ENCODE results near the gene CCDC38. TPM values are rescaled to one million over a fixed set of nuclear protein-coding genes. Genes with fewer than 3 reads are reported as not detected.
"Not testable (repeated sequence)": the region's sequence is repeated elsewhere in the genome, so short reads cannot be mapped to it uniquely, and the experiment has no call there.

The CCDC38 gene
- total RNA-seq, 1 donor from 2014 or later, result not detected

GRCh38 chr12:95859947-95860850 lies 82.2 kb downstream of the CCDC38 start:
- no peak overlapping the region for H3K27ac Mint-ChIP-seq
- H3K27me3 Mint-ChIP-seq (ENCODE audit: insufficient read depth), result peaks cover 2% of the 10 kb centered on the region
- no peak overlapping the region for H3K4me3 Mint-ChIP-seq
- H3K4me1 Mint-ChIP-seq (ENCODE audit: low read depth), result peaks cover 5% of the 10 kb centered on the region
- intact Hi-C loops (cut with micrococcal nuclease), result loop anchor here (1.0 to 5.0 kb wide), 11 partner anchors 7 to 1047 kb away; partner anchors contain the start of genes AMDHD1, CCDC38, CDK17 and CFAP54
- no peaks in the 10 kb centered on the region for H3K9me3 Mint-ChIP-seq
- H3K36me3 Mint-ChIP-seq (ENCODE audit: low read depth), result peaks cover 28% of the 10 kb centered on the region
- DNase-seq (ENCODE audit: low spot score), result no peak

GRCh38 chr12:95859344-95859816 lies 83.0 kb downstream of the CCDC38 start:
- Mint-ChIP-seq H3K27me3 (ENCODE audit: insufficient read depth) (peaks cover 5% of the 10 kb centered on the region), H3K36me3 (ENCODE audit: low read depth) (peaks cover 26% of the 10 kb centered on the region), H3K4me3 (no peak overlapping the region), H3K27ac (no peak overlapping the region), H3K4me1 (ENCODE audit: low read depth) (peaks cover 9% of the 10 kb centered on the region), H3K9me3 (no peaks in the 10 kb centered on the region)
- intact Hi-C loops (cut with micrococcal nuclease), result loop anchor here (1.0 to 5.0 kb wide), 11 partner anchors 8 to 1048 kb away; partner anchors contain the start of genes AMDHD1, CCDC38, CDK17 and CFAP54
- DNase-seq (ENCODE audit: low spot score), result no peak

- intact Hi-C loops (cut with micrococcal nuclease), result loop anchor here (1.0 to 5.0 kb wide), 15 partner anchors 9 to 1049 kb away; partner anchors contain the start of genes AMDHD1, CCDC38, CDK17 and CFAP54
- peaks cover 12% of the 10 kb centered on the region for H3K4me1 Mint-ChIP-seq (ENCODE audit: low read depth)
- H3K9me3 Mint-ChIP-seq, result no peaks in the 10 kb centered on the region
- peaks cover 5% of the 10 kb centered on the region for H3K27me3 Mint-ChIP-seq (ENCODE audit: insufficient read depth)
- no peak within 1 kb of the TSS for H3K4me3 Mint-ChIP-seq
- DNase-seq (ENCODE audit: low spot score), result peak; percentile 93
- H3K36me3 Mint-ChIP-seq (ENCODE audit: low read depth), result peaks cover 24% of the 10 kb centered on the region
- no peak within 1 kb of the TSS for H3K27ac Mint-ChIP-seq
Observed at GRCh38 chr12:95858451-95859343, 83.7 kb downstream of the CCDC38 start, which contains the start of gene SNRPF. SNRPF (plus strand) TSS chr12:95858952; CDS start chr12:95859074, 122 bp downstream.

- Mint-ChIP-seq H3K4me1 (ENCODE audit: low read depth) (peaks cover 9% of the 10 kb centered on the region), H3K4me3 (no peak overlapping the region), H3K9me3 (no peaks in the 10 kb centered on the region), H3K27me3 (ENCODE audit: insufficient read depth) (peaks cover 5% of the 10 kb centered on the region), H3K27ac (no peak overlapping the region), H3K36me3 (ENCODE audit: low read depth) (peaks cover 17% of the 10 kb centered on the region)
- intact Hi-C loops (cut with micrococcal nuclease), result loop anchor here (1.0 to 5.0 kb wide), 14 partner anchors 63 to 1050 kb away; partner anchors contain the start of genes AMDHD1, CCDC38, CDK17 and CFAP54
- no peak for DNase-seq (ENCODE audit: low spot score)
Observed at GRCh38 chr12:95857799-95858198, 84.6 kb downstream of the CCDC38 start.

GRCh38 chr12:95857156-95857555 lies 85.3 kb downstream of the CCDC38 start:
- H3K4me3 Mint-ChIP-seq, result no peak overlapping the region
- H3K27ac Mint-ChIP-seq, result no peak overlapping the region
- DNase-seq (ENCODE audit: low spot score), result no peak
- intact Hi-C loops (cut with micrococcal nuclease), result loop anchor here (2.0 to 5.0 kb wide), 6 partner anchors 62 to 1050 kb away; partner anchors contain the start of genes CDK17 and NEDD1
- peaks cover 7% of the 10 kb centered on the region for H3K4me1 Mint-ChIP-seq (ENCODE audit: low read depth)
- H3K36me3 Mint-ChIP-seq (ENCODE audit: low read depth), result peaks cover 12% of the 10 kb centered on the region
- H3K27me3 Mint-ChIP-seq (ENCODE audit: insufficient read depth), result peaks cover 5% of the 10 kb centered on the region
- H3K9me3 Mint-ChIP-seq, result no peaks in the 10 kb centered on the region

GRCh38 chr12:95852133-95852532 lies 90.3 kb downstream of the CCDC38 start:
- Mint-ChIP-seq H3K27me3 (ENCODE audit: insufficient read depth) (peaks cover 13% of the 10 kb centered on the region), H3K27ac (no peak overlapping the region), H3K4me3 (no peak overlapping the region), H3K4me1 (ENCODE audit: low read depth) (peaks cover 7% of the 10 kb centered on the region), H3K36me3 (ENCODE audit: low read depth) (no peaks in the 10 kb centered on the region), H3K9me3 (no peaks in the 10 kb centered on the region)
- no peak for DNase-seq (ENCODE audit: low spot score)
- intact Hi-C loops (cut with micrococcal nuclease), result no loop called here

GRCh38 chr12:95851606-95852005 lies 90.8 kb downstream of the CCDC38 start:
- Mint-ChIP-seq H3K4me3 (no peak overlapping the region), H3K27ac (no peak overlapping the region), H3K9me3 (no peaks in the 10 kb centered on the region), H3K36me3 (ENCODE audit: low read depth) (no peaks in the 10 kb centered on the region), H3K27me3 (ENCODE audit: insufficient read depth) (peaks cover 17% of the 10 kb centered on the region), H3K4me1 (ENCODE audit: low read depth) (peaks cover 7% of the 10 kb centered on the region)
- intact Hi-C loops (cut with micrococcal nuclease), result no loop called here
- no peak for DNase-seq (ENCODE audit: low spot score)

- no peak for DNase-seq (ENCODE audit: low spot score)
- Mint-ChIP-seq H3K27ac (peak overlapping the region; percentile 46), H3K27me3 (ENCODE audit: insufficient read depth) (peaks cover 14% of the 10 kb centered on the region), H3K4me3 (no peak overlapping the region), H3K4me1 (ENCODE audit: low read depth) (no peaks in the 10 kb centered on the region), H3K36me3 (ENCODE audit: low read depth) (no peaks in the 10 kb centered on the region), H3K9me3 (no peaks in the 10 kb centered on the region)
- intact Hi-C loops (cut with micrococcal nuclease), result no loop called here
Observed at GRCh38 chr12:95848575-95849388, 93.6 kb downstream of the CCDC38 start.

GRCh38 chr12:95842426-95842825 lies 100.0 kb downstream of the CCDC38 start:
- DNase-seq (ENCODE audit: low spot score); H3K4me1 Mint-ChIP-seq (ENCODE audit: low read depth); H3K36me3 Mint-ChIP-seq (ENCODE audit: low read depth); H3K9me3 Mint-ChIP-seq; H3K27ac Mint-ChIP-seq; intact Hi-C loops (cut with micrococcal nuclease); H3K4me3 Mint-ChIP-seq: not testable (repeated sequence)
- peaks cover 14% of the 10 kb centered on the region for H3K27me3 Mint-ChIP-seq (ENCODE audit: insufficient read depth)

- H3K9me3 Mint-ChIP-seq, result no peaks in the 10 kb centered on the region
- H3K27me3 Mint-ChIP-seq (ENCODE audit: insufficient read depth), result peaks cover 19% of the 10 kb centered on the region
- DNase-seq (ENCODE audit: low spot score), result no peak
- H3K36me3 Mint-ChIP-seq (ENCODE audit: low read depth), result no peaks in the 10 kb centered on the region
- H3K4me1 Mint-ChIP-seq (ENCODE audit: low read depth), result no peaks in the 10 kb centered on the region
- no peak overlapping the region for H3K4me3 Mint-ChIP-seq
- intact Hi-C loops (cut with micrococcal nuclease), result no loop called here
- no peak overlapping the region for H3K27ac Mint-ChIP-seq
Observed at GRCh38 chr12:95838125-95838524, 104.3 kb downstream of the CCDC38 start.

GRCh38 chr12:95837240-95838038 lies 105.0 kb downstream of the CCDC38 start:
- H3K36me3 Mint-ChIP-seq (ENCODE audit: low read depth), result no peaks in the 10 kb centered on the region
- peaks cover 18% of the 10 kb centered on the region for H3K27me3 Mint-ChIP-seq (ENCODE audit: insufficient read depth)
- H3K4me3 Mint-ChIP-seq, result no peak overlapping the region
- intact Hi-C loops (cut with micrococcal nuclease), result no loop called here
- H3K27ac Mint-ChIP-seq, result no peak overlapping the region
- no peaks in the 10 kb centered on the region for H3K9me3 Mint-ChIP-seq
- DNase-seq (ENCODE audit: low spot score), result no peak
- no peaks in the 10 kb centered on the region for H3K4me1 Mint-ChIP-seq (ENCODE audit: low read depth)

Measured in activated T-helper 1 cell treated with anti-CD3 and anti-CD28 coated beads, Interleukin-12 subunit alpha, Interleukin-12 subunit beta, Interleukin-2, Interleukin-4 antibody, amounts not matched to agents 30 ng/mL and 10 ng/mL and 1 ng/mL, durations not matched to agents 14 hours and 24 hours and 36 hours (primary cell).